Caco-2 (cell line): Measurements from ENCODE around the gene TCHP. TPM values are rescaled to one million over a fixed set of nuclear protein-coding genes. Genes with fewer than 3 reads are reported as not detected.
A peak's percentile ranks its signal among the peaks of the same experiment; 100 is the strongest.

Source experiments
- BruUV-seq: library from RNA; stranded (reverse); fragments of 400-500 nt; replicated peaks from 2 replicates; lab custom pipeline; 2021; lab: Mats Ljungman, UMichigan
- CTCF ChIA-PET: fragments of 300-600 bp; sonication (Branson Sonifier 250); formaldehyde crosslinking; loops from one replicate; lab custom pipeline; 2022; ENCODE audit warnings: antibody characterized with exemption; lab: Charles Lee
- POLR2A ChIA-PET: fragments of 300-600 bp; sonication (Branson Sonifier 250); formaldehyde crosslinking; loops from one replicate; lab custom pipeline; 2022; ENCODE audit warnings: antibody characterized with exemption; lab: Charles Lee
- DNase-seq, 2 experiments: peaks; one replicate each; pipeline versions ENCODE4 v3.0.0 to v3.0.0-alpha.2; 2020 to 2022
- H3K27me3 ChIP-seq: replicated peaks from 2 replicates; pipeline ENCODE4 v1.6.0; 2011; ENCODE audit warnings: low read length; ENCODE audit not compliant: control insufficient read depth, insufficient read depth
- H3K36me3 ChIP-seq: 2 replicates; pipeline ENCODE4 v1.5.1; 2011; ENCODE audit warnings: low read length; ENCODE audit not compliant: control insufficient read depth, insufficient read depth
- H3K4me1 ChIP-seq: fragments of 250-450 bp; sonication (Bioruptor Pico); 2 replicates; pipeline ENCODE4 v1.5.1; 2020; ENCODE audit warnings: mild to moderate bottlenecking
- H3K4me3 ChIP-seq: 2 replicates; pipeline ENCODE4 v1.5.1; 2011; ENCODE audit warnings: low read depth, mild to moderate bottlenecking, control low read depth, low read length
- H3K9me3 ChIP-seq: fragments of 250-450 bp; sonication (Bioruptor Pico); 2 replicates; pipeline ENCODE4 v1.5.1; 2020; ENCODE audit warnings: mild to moderate bottlenecking, moderate library complexity
- H3K27ac Mint-ChIP-seq: one replicate; pipeline ENCODE4 v1.8.0; 2022; ENCODE audit warnings: mixed read lengths; ENCODE audit not compliant: unreplicated experiment
- H3K27me3 Mint-ChIP-seq: one replicate; pipeline ENCODE4 v1.8.0; 2022; ENCODE audit warnings: mixed read lengths; ENCODE audit not compliant: insufficient read depth, unreplicated experiment
- H3K36me3 Mint-ChIP-seq: one replicate; pipeline ENCODE4 v1.8.0; 2022; ENCODE audit warnings: mild to moderate bottlenecking, mixed read lengths; ENCODE audit not compliant: insufficient read depth, unreplicated experiment
- H3K4me1 Mint-ChIP-seq: one replicate; pipeline ENCODE4 v1.8.0; 2022; ENCODE audit warnings: low read depth, mixed read lengths; ENCODE audit not compliant: unreplicated experiment
- H3K4me3 Mint-ChIP-seq: one replicate; pipeline ENCODE4 v1.8.0; 2022; ENCODE audit warnings: mild to moderate bottlenecking, moderate library complexity, mixed read lengths; ENCODE audit not compliant: unreplicated experiment
- H3K9me3 Mint-ChIP-seq: one replicate; pipeline ENCODE4 v1.8.0; 2022; ENCODE audit warnings: mixed read lengths; ENCODE audit not compliant: unreplicated experiment
- intact Hi-C: fragments of 100-400 bp; cut with micrococcal nuclease; formaldehyde crosslinking; loops from one replicate; pipeline ENCODE4 v1.10.0; 2022; ENCODE audit not compliant: unreplicated experiment
- total RNA-seq: library from RNA; stranded (reverse); gene quantifications from 2 replicates; pipeline ENCODE4 v1.2.3, GENCODE V29; 2022
- TF ChIP-seq, protein P1 (sequence below), 2 experiments: fragments of 200-600 bp in 1 of 2; IDR thresholded peaks; 1 replicate in 1 of 2; 2 replicates in 1 of 2; pipeline versions ENCODE4 v1.5.1 to v1.8.0; 2011 to 2022; ENCODE audit warnings: antibody characterized with exemption in 1 of 2, control low read depth in 1 of 2, inconsistent platforms in 1 of 2, low read depth in 1 of 2, low read length in 1 of 2, mild to moderate bottlenecking in 1 of 2, moderate library complexity in 1 of 2; ENCODE audit not compliant: insufficient read depth in 1 of 2, severe bottlenecking in 1 of 2, unreplicated experiment in 1 of 2

Gene TCHP
- total RNA-seq, 1 experiment from 2014 or later = 17.7 TPM

GRCh38 chr12:109910254-109910968 lies 10.3 kb downstream of the TCHP start:
- BruUV-seq = no TSS peak
- intact Hi-C loops = no loop called here
- no peak for DNase-seq
- Mint-ChIP-seq H3K4me3 (no peak overlapping the region), H3K36me3 (peaks cover 42% of the 10 kb centered on the region), H3K27ac (no peak overlapping the region), H3K27me3 (no peaks in the 10 kb centered on the region), H3K4me1 (no peaks in the 10 kb centered on the region), H3K9me3 (no peaks in the 10 kb centered on the region)
- TF ChIP-seq, protein P1, sequence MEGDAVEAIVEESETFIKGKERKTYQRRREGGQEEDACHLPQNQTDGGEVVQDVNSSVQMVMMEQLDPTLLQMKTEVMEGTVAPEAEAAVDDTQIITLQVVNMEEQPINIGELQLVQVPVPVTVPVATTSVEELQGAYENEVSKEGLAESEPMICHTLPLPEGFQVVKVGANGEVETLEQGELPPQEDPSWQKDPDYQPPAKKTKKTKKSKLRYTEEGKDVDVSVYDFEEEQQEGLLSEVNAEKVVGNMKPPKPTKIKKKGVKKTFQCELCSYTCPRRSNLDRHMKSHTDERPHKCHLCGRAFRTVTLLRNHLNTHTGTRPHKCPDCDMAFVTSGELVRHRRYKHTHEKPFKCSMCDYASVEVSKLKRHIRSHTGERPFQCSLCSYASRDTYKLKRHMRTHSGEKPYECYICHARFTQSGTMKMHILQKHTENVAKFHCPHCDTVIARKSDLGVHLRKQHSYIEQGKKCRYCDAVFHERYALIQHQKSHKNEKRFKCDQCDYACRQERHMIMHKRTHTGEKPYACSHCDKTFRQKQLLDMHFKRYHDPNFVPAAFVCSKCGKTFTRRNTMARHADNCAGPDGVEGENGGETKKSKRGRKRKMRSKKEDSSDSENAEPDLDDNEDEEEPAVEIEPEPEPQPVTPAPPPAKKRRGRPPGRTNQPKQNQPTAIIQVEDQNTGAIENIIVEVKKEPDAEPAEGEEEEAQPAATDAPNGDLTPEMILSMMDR (IDR thresholded peaks at IDR 0.05; ENCODE audit: insufficient read depth in 1 of 2, low read depth in 1 of 2, low read length in 1 of 2, severe bottlenecking in 1 of 2, unreplicated experiment in 1 of 2) = no peak
- Histone ChIP-seq H3K27me3 (no peaks in the 10 kb centered on the region), H3K36me3 (no peaks in the 10 kb centered on the region; the same call in 1 of the 2 replicates), H3K9me3 (no peaks in the 10 kb centered on the region), H3K4me1 (no peaks in the 10 kb centered on the region), H3K4me3 (no peak overlapping the region)
- POLR2A ChIA-PET = no interaction called here
- CTCF ChIA-PET = no interaction called here

- Histone ChIP-seq H3K9me3 (no peaks in the 10 kb centered on the region), H3K27me3 (no peaks in the 10 kb centered on the region), H3K36me3 (no peaks in the 10 kb centered on the region; the same call in 1 of the 2 replicates), H3K4me1 (no peaks in the 10 kb centered on the region), H3K4me3 (no peak overlapping the region)
- Mint-ChIP-seq H3K9me3 (no peaks in the 10 kb centered on the region), H3K27ac (no peak overlapping the region), H3K4me1 (no peaks in the 10 kb centered on the region), H3K27me3 (no peaks in the 10 kb centered on the region), H3K36me3 (peaks cover 44% of the 10 kb centered on the region), H3K4me3 (no peak overlapping the region)
- BruUV-seq = no TSS peak
- ChIA-PET POLR2A (no interaction called here), CTCF (no interaction called here)
- peak; percentile 63 to 64 for DNase-seq
- intact Hi-C loops = no loop called here
- TF ChIP-seq, protein P1 (IDR thresholded peaks at IDR 0.05; ENCODE audit: insufficient read depth in 1 of 2, low read depth in 1 of 2, low read length in 1 of 2, severe bottlenecking in 1 of 2, unreplicated experiment in 1 of 2) = peak; percentile 38 to 63
Observed at GRCh38 chr12:109910969-109911348, 10.9 kb downstream of the TCHP start.

DNA sequence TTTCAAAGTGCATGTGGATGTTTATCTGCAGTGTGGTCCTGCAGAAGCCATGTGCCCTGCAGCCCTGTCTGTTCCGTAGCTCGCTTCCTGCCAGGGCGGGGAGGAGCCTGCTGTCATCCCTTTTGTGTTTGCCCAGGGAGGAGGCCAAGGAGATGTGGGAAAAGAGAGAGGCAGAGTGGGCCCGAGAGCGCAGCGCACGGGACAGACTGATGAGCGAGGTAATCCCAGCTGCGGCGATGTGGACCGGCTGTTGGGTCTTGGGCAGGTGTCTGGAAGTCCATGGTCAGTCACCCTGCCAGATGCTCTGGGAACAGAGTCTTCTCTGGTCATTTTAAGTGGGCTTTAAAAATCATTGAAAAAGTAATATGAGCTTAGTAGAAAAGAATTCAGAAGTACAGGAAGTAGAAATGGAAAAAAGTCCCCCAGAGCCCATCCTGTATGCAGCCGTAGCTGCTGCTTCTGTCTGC lies 12.8 kb downstream of the TCHP start:
- no TSS peak for BruUV-seq

More for the DNA sequence above, 12.8 kb downstream of the TCHP start:
- H3K27me3 Mint-ChIP-seq = no peaks in the 10 kb centered on the region
- H3K36me3 ChIP-seq = no peaks in the 10 kb centered on the region; the same call in none of the 2 replicates
- TF ChIP-seq, protein P1 (IDR thresholded peaks at IDR 0.05; ENCODE audit: insufficient read depth in 1 of 2, low read depth in 1 of 2, low read length in 1 of 2, severe bottlenecking in 1 of 2, unreplicated experiment in 1 of 2) = no peak
- CTCF ChIA-PET = no interaction called here
- no peaks in the 10 kb centered on the region for H3K4me1 ChIP-seq
- peaks cover 27% of the 10 kb centered on the region for H3K36me3 Mint-ChIP-seq
- H3K4me3 Mint-ChIP-seq = no peak overlapping the region
- no peaks in the 10 kb centered on the region for H3K9me3 Mint-ChIP-seq
- no peaks in the 10 kb centered on the region for H3K27me3 ChIP-seq
- POLR2A ChIA-PET = no interaction called here
- intact Hi-C loops = no loop called here
- no peaks in the 10 kb centered on the region for H3K4me1 Mint-ChIP-seq
- DNase-seq = no peak
- no peak overlapping the region for H3K4me3 ChIP-seq
- no peaks in the 10 kb centered on the region for H3K9me3 ChIP-seq
- no peak overlapping the region for H3K27ac Mint-ChIP-seq
